ENCODE results near the gene LRP1B. TPM values are rescaled to one million over a fixed set of nuclear protein-coding genes. Genes with fewer than 3 reads are reported as not detected.

The LRP1B gene
- total RNA-seq, 1 donor from 2014 or later: 0.38 TPM

- H3K36me3 ChIP-seq (ENCODE audit: control insufficient read depth, insufficient read depth, low read length): no peaks in the 10 kb centered on the region
- H3K27me3 ChIP-seq (ENCODE audit: control insufficient read depth, insufficient read depth, low read length): no peaks in the 10 kb centered on the region
- no peak for DNase-seq (ENCODE audit: low read depth)
- no peak overlapping the region for H3K4me3 ChIP-seq (ENCODE audit: low read depth, low read length)
- no peak for TF ChIP-seq CTCF (IDR thresholded peaks at IDR 0.05; ENCODE audit: insufficient read depth, low read length, poor library complexity, severe bottlenecking)
Observed at GRCh38 chr2:140187086-140187485, 1943.7 kb downstream of the LRP1B start.

- TF ChIP-seq CTCF (IDR thresholded peaks at IDR 0.05; ENCODE audit: insufficient read depth, low read length, poor library complexity, severe bottlenecking): no peak
- Histone ChIP-seq H3K4me3 (ENCODE audit: low read depth, low read length) (no peak overlapping the region), H3K36me3 (ENCODE audit: control insufficient read depth, insufficient read depth, low read length) (no peaks in the 10 kb centered on the region), H3K27me3 (ENCODE audit: control insufficient read depth, insufficient read depth, low read length) (no peaks in the 10 kb centered on the region)
- DNase-seq (ENCODE audit: low read depth): no peak
Observed at GRCh38 chr2:140186313-140186712, 1944.5 kb downstream of the LRP1B start.

- TF ChIP-seq CTCF (IDR thresholded peaks at IDR 0.05; ENCODE audit: insufficient read depth, low read length, poor library complexity, severe bottlenecking): no peak
- no peak overlapping the region for H3K4me3 ChIP-seq (ENCODE audit: low read depth, low read length)
- no peaks in the 10 kb centered on the region for H3K27me3 ChIP-seq (ENCODE audit: control insufficient read depth, insufficient read depth, low read length)
- no peak for DNase-seq (ENCODE audit: low read depth)
- H3K36me3 ChIP-seq (ENCODE audit: control insufficient read depth, insufficient read depth, low read length): no peaks in the 10 kb centered on the region
Observed at GRCh38 chr2:140185076-140185475, 1945.7 kb downstream of the LRP1B start.

GRCh38 chr2:140183056-140183765, 1947.6 kb downstream of the LRP1B start:
- no peak overlapping the region for H3K4me3 ChIP-seq (ENCODE audit: low read depth, low read length)
- no peaks in the 10 kb centered on the region for H3K36me3 ChIP-seq (ENCODE audit: control insufficient read depth, insufficient read depth, low read length)
- no peak for DNase-seq (ENCODE audit: low read depth)
- H3K27me3 ChIP-seq (ENCODE audit: control insufficient read depth, insufficient read depth, low read length): no peaks in the 10 kb centered on the region
- TF ChIP-seq CTCF (IDR thresholded peaks at IDR 0.05; ENCODE audit: insufficient read depth, low read length, poor library complexity, severe bottlenecking): no peak

Measured in kidney epithelial cell (primary cell).